ENCODE data around the gene BCL10. TPM values are rescaled to one million over a fixed set of nuclear protein-coding genes. Genes with fewer than 3 reads are reported as not detected.

Gene BCL10
- 10 to 100 TPM in 2 of 4 donors, 1 to 10 TPM in 2; 8.7 to 15.1 (median 10.8) TPM for total RNA-seq

DNA sequence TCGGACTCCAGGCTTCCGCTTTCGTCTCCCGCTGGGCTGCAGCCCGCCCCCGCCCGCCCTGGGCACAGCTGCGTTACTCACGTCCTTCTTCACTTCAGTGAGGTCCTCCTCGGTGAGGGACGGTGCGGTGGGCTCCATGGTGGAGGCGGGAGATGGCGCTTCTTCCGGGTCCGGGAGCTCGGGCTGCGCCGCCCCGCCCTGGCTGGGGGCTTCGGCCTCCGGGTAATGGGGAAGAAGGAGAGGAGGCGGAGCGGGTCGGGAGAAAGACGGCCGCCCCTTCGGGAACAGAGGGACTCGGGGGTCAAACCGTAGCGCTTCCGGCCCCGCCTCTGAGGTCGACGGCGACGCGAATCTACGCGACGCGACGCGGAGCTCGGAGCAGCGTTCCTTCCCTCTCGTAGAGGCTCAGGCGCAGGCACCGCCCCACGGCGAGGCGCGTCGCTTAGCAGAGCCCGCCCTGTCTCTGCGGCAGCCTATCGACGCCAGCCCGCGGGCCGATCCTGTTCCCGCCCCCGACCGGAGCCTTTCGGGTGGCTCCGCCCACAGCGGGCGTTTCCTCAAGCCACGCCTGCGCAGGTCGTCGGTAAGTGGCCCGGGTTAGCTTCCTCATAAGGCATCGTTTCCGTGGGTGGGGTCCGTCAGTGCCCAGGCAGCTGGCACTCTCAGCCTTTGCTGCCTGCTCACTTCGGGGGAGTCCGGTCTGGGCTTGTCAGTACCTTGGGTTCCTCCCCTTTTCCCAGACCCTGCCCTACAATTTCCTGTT is at the start of gene BCL10:
Gene BCL10 (minus strand): TSS at position 418 of the 763 bp plus-strand sequence. CDS start 280 bp downstream, at position 138.
- TF ChIP-seq POLR2A (IDR thresholded peaks at IDR 0.05; ENCODE audit: low read depth) (peak; percentile 88), EP300 (IDR thresholded peaks at IDR 0.05) (no peak), POLR2AphosphoS5 (IDR thresholded peaks at IDR 0.05) (peak; percentile 92 to 96)
- TF ChIP-seq, protein P1, sequence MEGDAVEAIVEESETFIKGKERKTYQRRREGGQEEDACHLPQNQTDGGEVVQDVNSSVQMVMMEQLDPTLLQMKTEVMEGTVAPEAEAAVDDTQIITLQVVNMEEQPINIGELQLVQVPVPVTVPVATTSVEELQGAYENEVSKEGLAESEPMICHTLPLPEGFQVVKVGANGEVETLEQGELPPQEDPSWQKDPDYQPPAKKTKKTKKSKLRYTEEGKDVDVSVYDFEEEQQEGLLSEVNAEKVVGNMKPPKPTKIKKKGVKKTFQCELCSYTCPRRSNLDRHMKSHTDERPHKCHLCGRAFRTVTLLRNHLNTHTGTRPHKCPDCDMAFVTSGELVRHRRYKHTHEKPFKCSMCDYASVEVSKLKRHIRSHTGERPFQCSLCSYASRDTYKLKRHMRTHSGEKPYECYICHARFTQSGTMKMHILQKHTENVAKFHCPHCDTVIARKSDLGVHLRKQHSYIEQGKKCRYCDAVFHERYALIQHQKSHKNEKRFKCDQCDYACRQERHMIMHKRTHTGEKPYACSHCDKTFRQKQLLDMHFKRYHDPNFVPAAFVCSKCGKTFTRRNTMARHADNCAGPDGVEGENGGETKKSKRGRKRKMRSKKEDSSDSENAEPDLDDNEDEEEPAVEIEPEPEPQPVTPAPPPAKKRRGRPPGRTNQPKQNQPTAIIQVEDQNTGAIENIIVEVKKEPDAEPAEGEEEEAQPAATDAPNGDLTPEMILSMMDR (IDR thresholded peaks at IDR 0.05): peak in 1 of 3 experiments; percentile 3
- H3K9me3 ChIP-seq: no peaks in the 10 kb centered on the region
- intact Hi-C loops (cut with DNase I): no loop called here
- WGBS: 0% methylated on average over 2 of the region's 78 CpGs
- H3K4me1 ChIP-seq: peaks cover 24 to 55% (median 37%) of the 10 kb centered on the region in 4 donors
- H3K36me3 ChIP-seq: peaks cover 0 to 8% (median 0%) of the 10 kb centered on the region in 4 donors
- DNase-seq (ENCODE audit: extremely low spot score): peak; percentile 99
- H3K27ac ChIP-seq (replicated peaks in 1 of 4): peak within 1 kb of the TSS; percentile 93 to 98 (median 96)
- no peaks in the 10 kb centered on the region for H3K27me3 ChIP-seq
- peak within 1 kb of the TSS; percentile 86 to 96 (median 89) for H3K4me3 ChIP-seq

DNA sequence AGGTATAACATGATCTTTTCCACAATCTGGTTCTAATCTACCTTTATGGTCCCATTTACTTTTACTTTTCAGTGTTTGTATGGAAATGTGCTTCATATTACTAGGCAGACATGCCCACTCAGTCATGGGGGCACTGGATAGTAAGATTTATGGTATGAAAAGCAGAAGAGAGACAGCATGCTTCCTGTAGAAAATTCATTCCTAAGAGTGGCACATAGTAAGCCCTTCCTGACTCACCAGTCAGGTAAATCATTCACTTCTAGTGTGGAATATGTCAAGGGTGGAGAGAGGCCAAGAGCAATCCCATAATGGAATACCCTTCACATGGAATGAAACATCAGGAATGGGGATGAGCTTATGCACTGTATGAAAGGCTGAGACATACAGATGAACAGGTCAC is 49.5 kb upstream of the BCL10 start:
- Histone ChIP-seq H3K36me3 (no peaks in the 10 kb centered on the region), H3K27me3 (no peaks in the 10 kb centered on the region), H3K9me3 (no peaks in the 10 kb centered on the region), H3K4me3 (no peak overlapping the region), H3K27ac (replicated peaks in 1 of 4) (no peak overlapping the region), H3K4me1 (peaks cover 19 to 25% (median 23%) of the 10 kb centered on the region in 4 donors)
- DNase-seq (ENCODE audit: extremely low spot score): no peak
- no peak for TF ChIP-seq EP300 (IDR thresholded peaks at IDR 0.05)
- TF ChIP-seq POLR2AphosphoS5 (IDR thresholded peaks at IDR 0.05): no peak
- TF ChIP-seq, protein P1 (IDR thresholded peaks at IDR 0.05): no peak
- no peak for TF ChIP-seq POLR2A (IDR thresholded peaks at IDR 0.05; ENCODE audit: low read depth)
- intact Hi-C loops (cut with DNase I): no loop called here

DNA sequence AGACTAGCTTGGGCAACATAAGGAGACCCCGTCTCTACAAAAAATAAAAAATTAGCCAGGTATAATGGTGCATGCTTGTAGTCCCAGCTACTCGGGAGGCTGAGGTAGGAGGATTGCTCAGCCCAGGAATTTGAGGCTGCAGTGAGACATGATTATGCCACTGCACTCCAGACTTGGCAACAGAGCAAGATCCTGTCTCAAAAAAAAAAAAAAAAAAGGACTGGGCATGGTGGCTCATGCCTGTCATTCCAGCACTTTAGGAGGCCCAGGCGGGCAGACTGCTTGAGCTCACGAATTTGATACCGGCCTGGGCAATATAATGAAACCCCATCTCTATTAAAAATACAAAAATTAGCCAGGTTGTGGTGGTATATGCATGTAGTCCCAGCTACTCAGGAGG is 47.3 kb upstream of the BCL10 start:
- H3K27ac ChIP-seq (replicated peaks in 1 of 4): no peak overlapping the region
- no peak for DNase-seq (ENCODE audit: extremely low spot score)
- no peaks in the 10 kb centered on the region for H3K9me3 ChIP-seq
- H3K36me3 ChIP-seq: no peaks in the 10 kb centered on the region
- peaks cover 3 to 11% (median 6%) of the 10 kb centered on the region in 4 donors for H3K4me1 ChIP-seq
- TF ChIP-seq POLR2AphosphoS5 (IDR thresholded peaks at IDR 0.05) (no peak), EP300 (IDR thresholded peaks at IDR 0.05) (no peak), POLR2A (IDR thresholded peaks at IDR 0.05; ENCODE audit: low read depth) (no peak)
- WGBS: 92% methylated on average over 5 of the region's 5 CpGs
- intact Hi-C loops (cut with DNase I): no loop called here
- no peak overlapping the region for H3K4me3 ChIP-seq
- no peaks in the 10 kb centered on the region for H3K27me3 ChIP-seq

DNA sequence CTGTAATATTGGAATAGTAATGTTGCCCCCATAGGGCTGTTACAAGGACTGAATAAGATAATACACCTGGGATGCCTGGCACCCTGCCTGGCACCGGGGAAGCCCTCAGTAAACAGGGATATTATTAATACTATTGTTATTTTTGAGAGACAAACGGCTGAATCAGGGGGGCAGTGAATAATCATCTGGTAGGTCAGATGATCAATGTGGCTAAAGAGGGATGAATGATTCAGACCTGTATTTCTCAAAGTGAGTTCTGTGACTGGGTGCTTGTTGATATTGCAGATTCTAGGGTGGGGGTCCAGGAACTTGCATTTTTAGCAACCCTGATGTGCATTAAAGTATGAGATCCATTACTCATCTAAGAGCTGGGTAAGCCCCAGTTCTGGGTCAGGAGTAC is 46.2 kb upstream of the BCL10 start:
- intact Hi-C loops (cut with DNase I): no loop called here
- no peaks in the 10 kb centered on the region for H3K36me3 ChIP-seq
- H3K4me1 ChIP-seq: peaks cover 0 to 7% (median 3%) of the 10 kb centered on the region in 4 donors
- TF ChIP-seq POLR2AphosphoS5 (IDR thresholded peaks at IDR 0.05) (no peak), POLR2A (IDR thresholded peaks at IDR 0.05; ENCODE audit: low read depth) (no peak), EP300 (IDR thresholded peaks at IDR 0.05) (no peak)
- TF ChIP-seq, protein P1 (IDR thresholded peaks at IDR 0.05): no peak
- H3K9me3 ChIP-seq: no peaks in the 10 kb centered on the region
- no peak overlapping the region for H3K27ac ChIP-seq (replicated peaks in 1 of 4)
- 70% methylated on average over 2 of the region's 2 CpGs for WGBS
- no peak for DNase-seq (ENCODE audit: extremely low spot score)
- no peak overlapping the region for H3K4me3 ChIP-seq
- no peaks in the 10 kb centered on the region for H3K27me3 ChIP-seq

DNA sequence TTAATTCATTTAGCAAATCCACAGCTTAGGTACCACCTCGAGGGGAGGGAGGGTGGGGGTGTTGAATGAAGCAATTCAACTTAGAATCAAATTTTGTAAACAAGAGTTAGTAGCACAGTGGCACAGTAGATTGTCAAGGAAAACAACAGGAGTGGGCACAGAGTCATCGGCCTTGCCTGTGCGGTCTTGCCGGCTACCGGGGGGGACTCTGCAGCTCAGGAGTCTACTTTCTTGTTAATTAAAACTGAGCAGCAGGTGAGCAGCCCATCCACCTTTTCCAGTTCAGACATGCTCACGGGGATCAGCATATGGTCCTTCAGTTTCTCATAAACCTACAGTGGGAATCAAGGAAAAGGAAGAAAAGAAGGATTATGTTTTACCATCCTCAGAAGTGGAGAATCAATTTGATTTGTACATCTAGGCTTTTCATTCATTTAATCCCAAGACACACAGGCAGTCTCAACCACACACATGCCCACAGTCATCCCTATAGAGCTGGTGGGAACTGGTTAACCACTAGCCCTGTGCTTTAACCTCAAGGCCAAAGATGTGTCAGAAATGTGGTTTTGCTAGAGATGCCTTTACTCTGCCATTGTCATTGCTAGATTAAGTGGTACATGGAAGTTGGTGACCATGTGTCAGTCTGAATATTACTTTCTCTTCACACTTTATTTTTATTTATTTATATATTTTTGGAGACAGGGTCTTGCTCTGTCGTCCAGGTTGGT is 45.0 kb upstream of the BCL10 start:
- intact Hi-C loops (cut with DNase I): no loop called here
- Histone ChIP-seq H3K9me3 (no peaks in the 10 kb centered on the region), H3K4me1 (peaks cover 0 to 7% (median 3%) of the 10 kb centered on the region in 4 donors), H3K27me3 (no peaks in the 10 kb centered on the region), H3K36me3 (no peaks in the 10 kb centered on the region), H3K4me3 (no peak overlapping the region), H3K27ac (replicated peaks in 1 of 4) (no peak overlapping the region)
- TF ChIP-seq POLR2AphosphoS5 (IDR thresholded peaks at IDR 0.05) (no peak), POLR2A (IDR thresholded peaks at IDR 0.05; ENCODE audit: low read depth) (no peak), EP300 (IDR thresholded peaks at IDR 0.05) (no peak)
- TF ChIP-seq, protein P1 (IDR thresholded peaks at IDR 0.05): no peak
- DNase-seq (ENCODE audit: extremely low spot score): no peak
- 92% methylated on average over 7 of the region's 7 CpGs for WGBS

Measured in esophagus muscularis mucosa (tissue), 4 donors.